ENCODE results near the gene CADM4. TPM values are rescaled to one million over a fixed set of nuclear protein-coding genes. Genes with fewer than 3 reads are reported as not detected.

Gene CADM4
- total and polyA plus RNA-seq, 2 of the 8 experiments (the other 6 are each of a cell fraction or from before 2014, with no cell fraction given): 13.5 to 25.0 TPM

GRCh38 chr19:43660971-43661360 lies 21.3 kb upstream of the CADM4 start:
- Histone ChIP-seq H3K79me1 (ENCODE audit: low read depth, low read length) (no peaks in the 10 kb centered on the region; the same call in 1 of the 2 replicates), H3K23ac (ENCODE audit: insufficient read length) (no peak overlapping the region), H3K9me3 (ENCODE audit: insufficient read depth in 2 of 2, low read depth in 1 of 2, low read length in 1 of 2) (no peaks in the 10 kb centered on the region), H3K56ac (replicated peaks; ENCODE audit: insufficient read length, low read depth, low read length) (no peak overlapping the region), H2BK12ac (ENCODE audit: low read depth, low read length) (no peak overlapping the region), H2AFZ (ENCODE audit: low read length) (no peak overlapping the region), H3K4me2 (ENCODE audit: insufficient read depth in 1 of 2, low read depth in 2 of 2, low read length in 2 of 2) (no peak overlapping the region), H2BK5ac (ENCODE audit: low read depth, low read length) (no peak overlapping the region), H3K14ac (ENCODE audit: insufficient read length) (no peak overlapping the region), H3K23me2 (ENCODE audit: low read depth, low read length) (peaks cover 3% of the 10 kb centered on the region; the same call in 1 of the 2 replicates), H3K4me3 (ENCODE audit: extremely low read depth in 1 of 4, insufficient read depth in 2 of 4, low read depth in 3 of 4, low read length in 4 of 4) (no peak overlapping the region), H2BK120ac (replicated peaks; ENCODE audit: low read depth, low read length) (no peak overlapping the region), H3K27ac (ENCODE audit: low read depth, low read length) (no peak overlapping the region), H3K79me2 (ENCODE audit: control insufficient read depth in 1 of 2, insufficient read depth in 2 of 2, low read length in 2 of 2) (no peaks in the 10 kb centered on the region), H4K91ac (replicated peaks; ENCODE audit: insufficient read length, low read length) (no peak overlapping the region), H2BK20ac (ENCODE audit: low read length) (no peak overlapping the region), H2BK15ac (ENCODE audit: low read length) (no peak overlapping the region), H4K20me1 (replicated peaks in 1 of 2; ENCODE audit: control insufficient read depth in 1 of 2, insufficient read depth in 2 of 2, low read length in 2 of 2) (peaks cover 0 to 4% of the 10 kb centered on the region in 2 experiments), H3K18ac (ENCODE audit: extremely low read depth, low read length) (no peak overlapping the region), H3K4ac (replicated peaks; ENCODE audit: insufficient read length, low read depth, low read length) (no peak overlapping the region), H3K27me3 (replicated peaks in 1 of 4; ENCODE audit: control insufficient read depth in 3 of 4, extremely low read depth in 1 of 4, insufficient read depth in 3 of 4, low read length in 3 of 4) (no peaks in the 10 kb centered on the region), H2AK5ac (ENCODE audit: low read depth, low read length) (no peak overlapping the region), H4K8ac (ENCODE audit: extremely low read depth, insufficient read depth, low read length) (no peak overlapping the region), H3K36me3 (ENCODE audit: control insufficient read depth in 2 of 4, insufficient read depth in 4 of 4, low read length in 3 of 4) (peaks cover 0 to 21% (median 12%) of the 10 kb centered on the region in 4 experiments; a peak in 5 of 8 replicates), H3K4me1 (replicated peaks in 1 of 4; ENCODE audit: control insufficient read depth in 3 of 4, insufficient read depth in 4 of 4, low read length in 3 of 4) (no peaks in the 10 kb centered on the region), H3K9ac (replicated peaks in 1 of 4; ENCODE audit: extremely low read depth in 1 of 4, low read depth in 3 of 4, low read length in 3 of 4) (no peak overlapping the region), H4K5ac (ENCODE audit: insufficient read length, low read depth, low read length) (no peak overlapping the region)
- ChIA-PET POLR2A (ENCODE audit: partially characterized antibody) (no interaction called here), CTCF (ENCODE audit: partially characterized antibody) (interaction anchor here (2.7 to 3.3 kb wide), 3 partner anchors 9 to 67 kb away, joined by 12 to 28 read pairs (median 13); no protein-coding TSS in a partner anchor)
- no peak for FAIRE-seq
- no peak for DNase-seq (ENCODE audit: low read depth in 1 of 2, low spot score in 2 of 2)
- 98% methylated on average over 6 of the region's 6 CpGs; no CpG with 5 or more reads in 1 of the 2 experiments for WGBS, 2 experiments (ENCODE audit: extremely low coverage in 1 of 2, insufficient coverage in 1 of 2, insufficient read length in 1 of 2, insufficient replicate concordance in 2 of 2, low coverage in 1 of 2, low lambda C conversion rate in 2 of 2, missing lambda C conversion rate in 1 of 2)
- TF ChIP-seq ASH2L (IDR thresholded peaks at IDR 0.05; ENCODE audit: low read length) (no peak), RFX5 (IDR thresholded peaks at IDR 0.05; ENCODE audit: borderline replicate concordance, low read depth, low read length) (no peak), YY1 (IDR thresholded peaks at IDR 0.05; ENCODE audit: low read depth, low read length) (no peak), SRF (IDR thresholded peaks at IDR 0.05; ENCODE audit: low read depth, low read length) (no peak), CBX8 (IDR thresholded peaks at IDR 0.05; ENCODE audit: borderline replicate concordance, low read depth, low read length) (no peak), HDAC6 (IDR thresholded peaks at IDR 0.05; ENCODE audit: low read depth, low read length) (no peak), SP1 (IDR thresholded peaks at IDR 0.05; ENCODE audit: low read depth, low read length) (no peak), SIRT6 (IDR thresholded peaks at IDR 0.05; ENCODE audit: low read length) (no peak)
